Hepatocyte (in vitro differentiated cells): ENCODE results near the gene CD46.

Experiments
- EZH2 ChIP-seq: fragments of 200-600 bp; sonication (generic); IDR thresholded peaks from 2 replicates; pipeline ENCODE4 v1.6.1; 2016; ENCODE audit warnings: antibody characterized with exemption, mild to moderate bottlenecking, borderline replicate concordance
- EZH2phosphoT487 ChIP-seq: fragments of 200-600 bp; sonication (generic); IDR thresholded peaks from one replicate; pipeline ENCODE4 v1.6.1; 2018; ENCODE audit warnings: antibody characterized with exemption, mild to moderate bottlenecking, low read depth, moderate library complexity; ENCODE audit not compliant: unreplicated experiment, severe bottlenecking
- TF ChIP-seq, protein P1 (sequence below): fragments of 200-600 bp; sonication (generic); IDR thresholded peaks from 2 replicates; pipeline ENCODE4 v1.5.1; 2016; ENCODE audit warnings: antibody characterized with exemption, mild to moderate bottlenecking; ENCODE audit not compliant: poor library complexity

DNA sequence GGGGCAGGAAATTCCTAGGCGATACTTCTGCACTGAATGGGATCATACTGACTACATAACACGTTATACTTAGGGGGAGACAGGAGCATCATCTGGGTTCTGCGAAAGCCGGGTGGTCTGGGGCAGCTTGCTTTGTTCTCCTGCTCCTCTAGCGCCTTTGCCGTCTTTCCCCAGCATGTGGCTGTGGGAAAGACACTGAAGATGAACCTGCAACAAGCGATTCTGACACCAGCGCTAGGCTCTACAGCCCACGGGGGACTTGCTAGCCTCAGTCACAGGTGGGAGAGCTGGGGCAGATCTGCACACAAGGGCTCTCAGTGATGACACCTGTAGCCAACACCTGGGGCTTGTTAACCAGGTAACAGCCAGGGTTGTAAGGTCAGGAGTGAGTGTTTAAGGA is 51.8 kb downstream of the CD46 start:
- TF ChIP-seq, protein P1, sequence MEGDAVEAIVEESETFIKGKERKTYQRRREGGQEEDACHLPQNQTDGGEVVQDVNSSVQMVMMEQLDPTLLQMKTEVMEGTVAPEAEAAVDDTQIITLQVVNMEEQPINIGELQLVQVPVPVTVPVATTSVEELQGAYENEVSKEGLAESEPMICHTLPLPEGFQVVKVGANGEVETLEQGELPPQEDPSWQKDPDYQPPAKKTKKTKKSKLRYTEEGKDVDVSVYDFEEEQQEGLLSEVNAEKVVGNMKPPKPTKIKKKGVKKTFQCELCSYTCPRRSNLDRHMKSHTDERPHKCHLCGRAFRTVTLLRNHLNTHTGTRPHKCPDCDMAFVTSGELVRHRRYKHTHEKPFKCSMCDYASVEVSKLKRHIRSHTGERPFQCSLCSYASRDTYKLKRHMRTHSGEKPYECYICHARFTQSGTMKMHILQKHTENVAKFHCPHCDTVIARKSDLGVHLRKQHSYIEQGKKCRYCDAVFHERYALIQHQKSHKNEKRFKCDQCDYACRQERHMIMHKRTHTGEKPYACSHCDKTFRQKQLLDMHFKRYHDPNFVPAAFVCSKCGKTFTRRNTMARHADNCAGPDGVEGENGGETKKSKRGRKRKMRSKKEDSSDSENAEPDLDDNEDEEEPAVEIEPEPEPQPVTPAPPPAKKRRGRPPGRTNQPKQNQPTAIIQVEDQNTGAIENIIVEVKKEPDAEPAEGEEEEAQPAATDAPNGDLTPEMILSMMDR: no peak
- TF ChIP-seq EZH2phosphoT487: no peak
- no peak for TF ChIP-seq EZH2
